Adipose tissue (tissue), 3 donors: ENCODE measurements around the gene TENM4. TPM values are rescaled to one million over a fixed set of nuclear protein-coding genes. Genes with fewer than 3 reads are reported as not detected.
"Not testable (repeated sequence)": the region's sequence is repeated elsewhere in the genome, so short reads cannot be mapped to it uniquely, and the experiment has no call there.

Experiments
- H3K27ac ChIP-seq: one replicate; pipeline ENCODE4 v1.5.1; 2013; ENCODE audit warnings: low read depth, low read length
- WGBS, 3 donors: extraction: QIAGEN DNeasy Blood & Tissue Kit; methylation state at CpG; one replicate each; pipeline ENCODE4 v1.1.7; 2013; 5-methylcytosine and 5-hydroxymethylcytosine counted together
- polyA plus RNA-seq, 3 donors: library from polyadenylated mRNA; stranded (reverse); fragments of 200-250 nt; gene quantifications; one replicate each; pipeline ENCODE4 v1.2.3, GENCODE V29; 2013
- donor health status: healthy with polysubstance abuse.
- donor health status: Bipolar disorder and iron deficiency.
- donor health status: healthy.

TENM4 gene
- polyA plus RNA-seq, 3 donors = 0.22 to 2.7 (median 0.41) TPM

- WGBS, 3 donors = 62 to 71% (median 67%) methylated on average over 12 to 13 of the region's 13 CpGs
- no peak overlapping the region for H3K27ac ChIP-seq
Observed at GRCh38 chr11:78651136-78651775, 789.6 kb downstream of the TENM4 start.

GRCh38 chr11:78649361-78650215 lies 791.2 kb downstream of the TENM4 start:
- 78 to 84% (median 82%) methylated on average over 10 of the region's 10 CpGs for WGBS, 3 donors
- H3K27ac ChIP-seq = no peak overlapping the region

- 72 to 81% (median 79%) methylated on average over 9 of the region's 9 CpGs for WGBS, 3 donors
- H3K27ac ChIP-seq = no peak overlapping the region
Observed at GRCh38 chr11:78647986-78648875, 792.6 kb downstream of the TENM4 start.

- 76 to 79% (median 77%) methylated on average over 6 of the region's 6 CpGs for WGBS, 3 donors
- H3K27ac ChIP-seq = no peak overlapping the region
Observed at GRCh38 chr11:78647266-78647915, 793.4 kb downstream of the TENM4 start.

- 19 to 33% (median 26%) methylated on average over 7 of the region's 7 CpGs for WGBS, 3 donors
- H3K27ac ChIP-seq = no peak overlapping the region
Observed at GRCh38 chr11:78646564-78647185, 794.2 kb downstream of the TENM4 start.

GRCh38 chr11:78645226-78646202 lies 795.3 kb downstream of the TENM4 start:
- no peak overlapping the region for H3K27ac ChIP-seq
- 33 to 39% (median 38%) methylated on average over 5 of the region's 5 CpGs for WGBS, 3 donors

GRCh38 chr11:78643676-78644056 lies 797.2 kb downstream of the TENM4 start:
- H3K27ac ChIP-seq = no peak overlapping the region

GRCh38 chr11:78642979-78643675 lies 797.7 kb downstream of the TENM4 start:
- H3K27ac ChIP-seq = no peak overlapping the region
- WGBS, 3 donors = 78 to 82% (median 80%) methylated on average over 5 of the region's 5 CpGs

GRCh38 chr11:78641541-78641940 lies 799.3 kb downstream of the TENM4 start:
- 20 to 30% (median 20%) methylated on average over 1 of the region's 1 CpG for WGBS, 3 donors
- H3K27ac ChIP-seq = no peak overlapping the region

- H3K27ac ChIP-seq = no peak overlapping the region
- WGBS, 3 donors = 90 to 99% (median 99%) methylated on average over 24 to 26 of the region's 26 CpGs
Observed at GRCh38 chr11:78638704-78639380, 802.0 kb downstream of the TENM4 start.

- WGBS, 3 donors = 76 to 89% (median 88%) methylated on average over 5 of the region's 5 CpGs
- H3K27ac ChIP-seq = not testable (repeated sequence)
Observed at GRCh38 chr11:78637527-78637926, 803.3 kb downstream of the TENM4 start.

- no peak overlapping the region for H3K27ac ChIP-seq
- 97 to 100% (median 97%) methylated on average over 1 of the region's 1 CpG for WGBS, 3 donors
Observed at GRCh38 chr11:78635814-78636506, 804.9 kb downstream of the TENM4 start.

- no peak overlapping the region for H3K27ac ChIP-seq
- WGBS, 3 donors = 81 to 92% (median 90%) methylated on average over 7 of the region's 7 CpGs
Observed at GRCh38 chr11:78633516-78634310, 807.1 kb downstream of the TENM4 start.

- H3K27ac ChIP-seq = no peak overlapping the region
- 75 to 81% (median 76%) methylated on average over 4 of the region's 4 CpGs for WGBS, 3 donors
Observed at GRCh38 chr11:78630561-78631303, 810.1 kb downstream of the TENM4 start.
